Prostate gland (tissue), 2 donors: Measurements from ENCODE around the gene SYT13. TPM values are rescaled to one million over a fixed set of nuclear protein-coding genes. Genes with fewer than 3 reads are reported as not detected.

Experiments used
- DNase-seq: peaks from one replicate; pipeline ENCODE4 v3.0.0-alpha.2; 2019; ENCODE audit warnings: low spot score
- H3K27ac ChIP-seq, 2 donors: fragments of 200-600 bp; sonication (generic); 2 replicates each; pipeline ENCODE4 v1.5.1; 2017 to 2019
- H3K27me3 ChIP-seq: fragments of 200-600 bp; sonication (generic); replicated peaks from 2 replicates; pipeline ENCODE4 v1.5.1; 2019; ENCODE audit not compliant: insufficient read depth
- H3K36me3 ChIP-seq, 2 donors: fragments of 200-600 bp; sonication (generic); 1 replicate in 1 of 2; 2 replicates in 1 of 2; pipeline versions ENCODE4 v1.5.1 to v1.8.1; 2017 to 2019
- H3K4me1 ChIP-seq: fragments of 200-600 bp; sonication (generic); replicated peaks from 2 replicates; pipeline ENCODE4 v1.5.1; 2019
- H3K4me3 ChIP-seq, 2 donors: fragments of 200-600 bp; sonication (generic); 2 replicates each; pipeline ENCODE4 v1.5.1; 2017 to 2019
- H3K9me3 ChIP-seq: fragments of 200-600 bp; sonication (generic); 2 replicates; pipeline ENCODE4 v1.5.1; 2017
- POLR2A ChIP-seq: fragments of 450-650 bp; IDR thresholded peaks from one replicate; pipeline ENCODE4 v1.6.1; 2016; ENCODE audit warnings: antibody characterized with exemption, mild to moderate bottlenecking
- POLR2AphosphoS5 ChIP-seq: sonication (generic); formaldehyde crosslinking; IDR thresholded peaks from one replicate; pipeline ENCODE4 v1.6.1; 2017; ENCODE audit warnings: antibody characterized with exemption
- WGBS: methylation state at CpG from one replicate; pipeline ENCODE4 v1.1.5; 2018; 5-methylcytosine and 5-hydroxymethylcytosine counted together
- intact Hi-C: fragments of 100-400 bp; cut with DNase I; formaldehyde crosslinking; loops from one replicate; pipeline ENCODE4 v1.14.2; 2022
- total RNA-seq, 2 donors: library from RNA; depleted of rRNA; stranded (reverse); fragments of >200 nt; gene quantifications; one replicate each; pipeline ENCODE4 v1.1.0, GENCODE V29; 2016
- TF ChIP-seq, protein P1 (sequence below), 4 experiments: fragments of 200-600 bp in 2 of 4; fragments of 450-650 bp in 2 of 4; sonication (generic) in 2 of 4; IDR thresholded peaks; 1 replicate in 3 of 4; 2 replicates in 1 of 4; pipeline ENCODE4 v1.5.1; 2016 to 2019; ENCODE audit warnings: antibody characterized with exemption in 4 of 4, mild to moderate bottlenecking in 2 of 4, moderate library complexity in 2 of 4

The SYT13 gene
- total RNA-seq, 2 donors from 2014 or later, result 0.80 to 4.8 TPM

GRCh38 chr11:45279645-45280044 is 6.5 kb downstream of the SYT13 start:
- no peak overlapping the region for H3K4me3 ChIP-seq
- no peak for DNase-seq
- no peaks in the 10 kb centered on the region for H3K27me3 ChIP-seq
- no peaks in the 10 kb centered on the region for H3K4me1 ChIP-seq
- WGBS, result 91% methylated on average over 2 of the region's 2 CpGs
- no peaks in the 10 kb centered on the region for H3K36me3 ChIP-seq
- H3K27ac ChIP-seq, result no peak overlapping the region
- intact Hi-C loops, result no loop called here
- H3K9me3 ChIP-seq, result no peaks in the 10 kb centered on the region
- TF ChIP-seq POLR2AphosphoS5, result no peak
- TF ChIP-seq POLR2A, result no peak
- TF ChIP-seq, protein P1, sequence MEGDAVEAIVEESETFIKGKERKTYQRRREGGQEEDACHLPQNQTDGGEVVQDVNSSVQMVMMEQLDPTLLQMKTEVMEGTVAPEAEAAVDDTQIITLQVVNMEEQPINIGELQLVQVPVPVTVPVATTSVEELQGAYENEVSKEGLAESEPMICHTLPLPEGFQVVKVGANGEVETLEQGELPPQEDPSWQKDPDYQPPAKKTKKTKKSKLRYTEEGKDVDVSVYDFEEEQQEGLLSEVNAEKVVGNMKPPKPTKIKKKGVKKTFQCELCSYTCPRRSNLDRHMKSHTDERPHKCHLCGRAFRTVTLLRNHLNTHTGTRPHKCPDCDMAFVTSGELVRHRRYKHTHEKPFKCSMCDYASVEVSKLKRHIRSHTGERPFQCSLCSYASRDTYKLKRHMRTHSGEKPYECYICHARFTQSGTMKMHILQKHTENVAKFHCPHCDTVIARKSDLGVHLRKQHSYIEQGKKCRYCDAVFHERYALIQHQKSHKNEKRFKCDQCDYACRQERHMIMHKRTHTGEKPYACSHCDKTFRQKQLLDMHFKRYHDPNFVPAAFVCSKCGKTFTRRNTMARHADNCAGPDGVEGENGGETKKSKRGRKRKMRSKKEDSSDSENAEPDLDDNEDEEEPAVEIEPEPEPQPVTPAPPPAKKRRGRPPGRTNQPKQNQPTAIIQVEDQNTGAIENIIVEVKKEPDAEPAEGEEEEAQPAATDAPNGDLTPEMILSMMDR (IDR thresholded peaks at IDR 0.05), result no peak

DNA sequence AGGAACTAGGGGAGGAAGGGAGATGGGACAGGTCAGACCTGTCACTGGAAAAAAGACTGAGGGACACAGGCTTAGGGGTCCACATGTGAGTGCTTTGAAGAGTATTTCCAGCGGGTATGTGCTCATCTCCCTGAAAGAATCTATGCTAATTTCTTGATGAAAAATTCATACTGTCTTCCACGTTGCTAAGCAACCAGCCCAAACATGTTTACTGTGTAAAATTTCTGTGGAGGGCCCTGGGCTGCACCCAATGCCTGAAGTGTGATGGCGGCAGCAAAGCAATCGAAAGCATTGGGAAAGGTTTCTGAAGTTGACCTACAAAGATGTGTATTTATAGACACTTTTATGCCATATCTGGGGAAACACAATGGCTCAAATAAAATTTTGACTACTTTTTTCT is 7.4 kb downstream of the SYT13 start:
- Histone ChIP-seq H3K4me3 (no peak overlapping the region), H3K27ac (no peak overlapping the region), H3K4me1 (no peaks in the 10 kb centered on the region), H3K27me3 (no peaks in the 10 kb centered on the region), H3K9me3 (no peaks in the 10 kb centered on the region), H3K36me3 (no peaks in the 10 kb centered on the region)
- WGBS, result 84% methylated on average over 4 of the region's 4 CpGs
- TF ChIP-seq POLR2A (no peak), POLR2AphosphoS5 (no peak)
- TF ChIP-seq, protein P1 (IDR thresholded peaks at IDR 0.05), result no peak
- intact Hi-C loops, result no loop called here
- no peak for DNase-seq

DNA sequence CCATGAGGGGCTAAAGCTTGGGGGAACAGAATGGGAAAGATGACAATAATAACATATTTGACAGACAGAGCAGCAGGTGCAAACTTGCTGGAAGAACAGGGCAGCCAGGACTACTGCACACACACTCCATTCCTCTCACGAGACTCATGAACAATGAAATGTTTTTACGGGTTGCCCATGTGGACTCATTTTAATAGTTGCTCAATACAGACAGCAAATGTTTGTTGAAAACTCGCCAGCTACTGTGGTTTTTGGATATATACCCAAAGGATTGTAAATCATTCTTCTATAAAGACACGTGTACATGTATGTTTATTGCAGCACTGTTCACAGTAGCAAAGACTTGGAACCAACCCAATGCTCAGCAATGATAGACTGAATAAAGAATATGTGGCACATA is 10.3 kb downstream of the SYT13 start:
- TF ChIP-seq, protein P1 (IDR thresholded peaks at IDR 0.05), result no peak
- peak; percentile 62 for TF ChIP-seq POLR2AphosphoS5
- Histone ChIP-seq H3K4me3 (no peak overlapping the region), H3K4me1 (no peaks in the 10 kb centered on the region), H3K27ac (no peak overlapping the region), H3K9me3 (no peaks in the 10 kb centered on the region), H3K36me3 (no peaks in the 10 kb centered on the region), H3K27me3 (no peaks in the 10 kb centered on the region)
- WGBS, result 31% methylated on average over 4 of the region's 4 CpGs
- peak; percentile 42 for DNase-seq
- intact Hi-C loops, result no loop called here

DNA sequence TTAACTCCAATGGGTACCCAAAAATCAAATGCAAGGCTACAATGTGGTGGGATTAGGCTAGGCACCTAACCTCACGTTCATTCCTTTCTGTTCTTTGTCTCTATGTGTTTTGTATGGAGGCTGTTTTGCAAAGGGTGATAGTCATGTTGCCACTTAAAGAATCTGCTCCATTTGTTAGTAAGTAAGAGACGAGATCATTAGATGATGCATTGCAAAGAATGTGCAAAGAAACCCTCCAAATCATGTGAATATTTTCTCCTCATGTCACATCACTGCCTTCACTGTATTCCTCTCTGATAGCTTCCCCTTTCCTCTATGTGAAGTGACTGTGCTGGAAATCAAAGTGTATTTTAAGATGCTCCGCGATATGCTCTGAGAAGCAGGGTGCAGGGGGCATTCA is 11.9 kb downstream of the SYT13 start:
- TF ChIP-seq POLR2AphosphoS5, result no peak
- no peak for TF ChIP-seq POLR2A
- TF ChIP-seq, protein P1 (IDR thresholded peaks at IDR 0.05), result no peak
- H3K27me3 ChIP-seq, result no peaks in the 10 kb centered on the region

GRCh38 chr11:45273509-45273908 is 12.6 kb downstream of the SYT13 start:
- Histone ChIP-seq H3K27me3 (no peaks in the 10 kb centered on the region), H3K9me3 (no peaks in the 10 kb centered on the region), H3K4me1 (no peaks in the 10 kb centered on the region), H3K27ac (no peak overlapping the region), H3K4me3 (no peak overlapping the region), H3K36me3 (no peaks in the 10 kb centered on the region)
- intact Hi-C loops, result no loop called here
- WGBS, result 86% methylated on average over 6 of the region's 6 CpGs
- no peak for DNase-seq
- TF ChIP-seq POLR2A, result no peak
- TF ChIP-seq POLR2AphosphoS5, result no peak
- TF ChIP-seq, protein P1 (IDR thresholded peaks at IDR 0.05), result no peak

More for the DNA sequence above, 11.9 kb downstream of the SYT13 start:
- Histone ChIP-seq H3K27ac (no peak overlapping the region), H3K4me1 (no peaks in the 10 kb centered on the region), H3K4me3 (no peak overlapping the region), H3K9me3 (no peaks in the 10 kb centered on the region), H3K36me3 (no peaks in the 10 kb centered on the region)
- 70% methylated on average over 4 of the region's 4 CpGs for WGBS
- DNase-seq, result no peak
- intact Hi-C loops, result no loop called here
